SH-SY5Y (cell line): ENCODE data around the gene NANOS2.

Source experiments
- GATA2 ChIP-seq: IDR thresholded peaks from 2 replicates; pipeline ENCODE4 v1.6.1; 2011; ENCODE audit warnings: mild to moderate bottlenecking, low read depth, low read length
- GATA3 ChIP-seq: IDR thresholded peaks from 2 replicates; pipeline ENCODE4 v1.6.1; 2011; ENCODE audit warnings: low read depth, mild to moderate bottlenecking, low read length, moderate library complexity

Gene NANOS2

DNA sequence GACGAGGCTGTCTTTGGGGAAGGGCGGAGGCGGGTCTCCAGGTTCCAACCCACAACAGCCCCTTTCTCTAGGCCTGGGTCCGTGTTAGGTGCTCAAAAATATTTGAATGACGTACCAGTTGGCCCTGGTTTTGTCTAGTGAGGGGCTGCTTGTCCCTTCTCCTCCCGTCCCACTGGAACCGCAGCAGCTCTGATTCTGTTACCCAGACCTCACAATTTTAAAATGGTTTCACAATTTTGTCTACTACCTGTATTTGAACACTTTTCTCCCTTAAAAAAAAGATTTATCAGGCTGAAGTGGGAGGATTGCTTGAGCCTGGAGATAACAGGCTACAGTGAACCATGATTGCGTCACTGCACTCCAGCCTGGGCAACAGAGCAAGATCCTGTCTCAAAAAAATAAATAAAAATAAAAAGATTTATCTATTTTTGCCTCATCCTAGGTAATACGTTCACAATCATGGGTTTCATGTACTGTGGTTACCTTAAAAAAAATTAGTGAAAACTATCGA lies 27.3 kb downstream of the NANOS2 start:
- no peak for TF ChIP-seq GATA3
- no peak for TF ChIP-seq GATA2

DNA sequence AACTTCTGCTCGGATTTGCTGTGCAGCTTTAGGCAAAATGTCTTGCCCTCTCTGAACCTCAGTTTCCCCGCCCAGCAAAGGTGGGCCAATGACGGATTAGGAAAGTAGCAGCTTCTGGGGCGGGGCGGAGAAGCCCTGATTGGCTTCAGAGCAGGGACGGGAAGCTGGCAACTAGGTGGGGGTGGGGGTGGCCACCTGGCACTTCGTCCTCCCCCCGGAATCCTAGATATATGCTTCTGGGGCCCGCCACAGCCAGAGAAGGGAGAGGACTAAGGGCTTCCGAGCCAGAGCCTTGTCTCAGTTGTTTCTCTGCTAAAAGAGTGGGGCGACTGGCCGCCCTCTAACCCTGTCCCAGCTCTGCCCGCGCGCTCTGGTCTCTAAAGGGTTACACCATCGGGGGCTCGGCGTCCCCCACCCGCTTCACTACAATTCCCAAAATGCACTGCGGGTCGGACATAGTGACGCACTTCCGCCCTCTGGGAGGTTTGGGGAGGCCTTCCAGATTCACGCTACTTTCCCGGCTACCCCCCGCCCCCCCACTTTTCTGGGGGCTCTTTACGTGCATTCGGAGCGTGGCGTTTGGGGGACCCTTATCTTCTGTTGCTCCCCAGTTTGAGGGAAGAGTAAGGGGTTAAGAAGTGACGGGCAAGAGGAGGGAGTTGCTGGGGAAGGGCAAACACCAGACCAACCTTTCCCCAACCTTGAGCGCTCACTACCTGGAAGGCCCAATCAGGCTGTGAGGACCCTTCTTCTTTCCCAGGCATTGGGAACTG lies 28.0 kb downstream of the NANOS2 start:
- no peak for TF ChIP-seq GATA2
- TF ChIP-seq GATA3: no peak

DNA sequence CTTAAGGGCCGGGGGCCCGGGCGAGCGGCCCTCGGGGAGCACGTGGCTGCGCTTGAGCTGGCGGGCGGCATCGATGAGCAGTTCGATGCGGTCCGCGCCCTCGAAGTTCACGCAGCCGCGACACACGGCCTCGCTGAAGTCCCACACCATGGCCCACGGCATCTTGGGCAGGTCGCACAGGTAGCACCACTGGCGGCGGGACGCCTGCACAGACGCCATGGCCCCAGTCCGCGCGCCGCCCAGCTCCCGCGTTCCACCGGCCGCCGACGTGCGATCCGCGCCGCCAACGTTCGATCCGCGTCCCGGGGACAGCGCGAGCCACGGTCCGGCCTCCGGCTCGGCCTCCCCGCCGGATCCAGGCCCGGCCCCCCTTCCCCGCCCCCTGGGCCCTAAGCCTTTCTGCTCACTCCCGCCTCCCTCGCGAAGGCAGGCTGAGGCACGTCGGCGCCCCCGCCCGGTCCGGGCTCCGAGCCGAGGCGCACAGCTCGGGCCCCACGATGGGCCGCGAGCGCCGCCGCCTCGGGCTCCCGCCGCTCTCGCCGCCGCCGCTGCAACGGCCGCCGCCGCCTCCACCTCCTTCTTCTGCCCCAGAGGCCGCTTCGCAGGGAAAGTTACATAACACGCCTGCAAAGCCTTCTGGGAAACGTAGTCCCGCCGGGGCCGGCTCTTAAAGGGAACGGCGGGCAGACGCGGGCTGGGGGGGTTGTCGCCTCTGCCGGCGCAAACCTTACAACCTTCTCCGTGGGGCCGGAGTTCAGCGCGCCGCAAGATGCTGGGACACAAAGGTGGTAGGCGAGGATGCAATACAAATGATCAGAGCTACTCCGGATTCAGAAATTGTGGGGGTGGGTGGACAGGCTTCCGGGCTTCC lies 28.8 kb downstream of the NANOS2 start, which contains the start of gene IRF2BP1:
TSS of gene IRF2BP1 (minus strand) at position 586 of the 871 bp plus-strand sequence. CDS start at position 219, 367 bp downstream.
- TF ChIP-seq GATA3 (no peak), GATA2 (no peak)

DNA sequence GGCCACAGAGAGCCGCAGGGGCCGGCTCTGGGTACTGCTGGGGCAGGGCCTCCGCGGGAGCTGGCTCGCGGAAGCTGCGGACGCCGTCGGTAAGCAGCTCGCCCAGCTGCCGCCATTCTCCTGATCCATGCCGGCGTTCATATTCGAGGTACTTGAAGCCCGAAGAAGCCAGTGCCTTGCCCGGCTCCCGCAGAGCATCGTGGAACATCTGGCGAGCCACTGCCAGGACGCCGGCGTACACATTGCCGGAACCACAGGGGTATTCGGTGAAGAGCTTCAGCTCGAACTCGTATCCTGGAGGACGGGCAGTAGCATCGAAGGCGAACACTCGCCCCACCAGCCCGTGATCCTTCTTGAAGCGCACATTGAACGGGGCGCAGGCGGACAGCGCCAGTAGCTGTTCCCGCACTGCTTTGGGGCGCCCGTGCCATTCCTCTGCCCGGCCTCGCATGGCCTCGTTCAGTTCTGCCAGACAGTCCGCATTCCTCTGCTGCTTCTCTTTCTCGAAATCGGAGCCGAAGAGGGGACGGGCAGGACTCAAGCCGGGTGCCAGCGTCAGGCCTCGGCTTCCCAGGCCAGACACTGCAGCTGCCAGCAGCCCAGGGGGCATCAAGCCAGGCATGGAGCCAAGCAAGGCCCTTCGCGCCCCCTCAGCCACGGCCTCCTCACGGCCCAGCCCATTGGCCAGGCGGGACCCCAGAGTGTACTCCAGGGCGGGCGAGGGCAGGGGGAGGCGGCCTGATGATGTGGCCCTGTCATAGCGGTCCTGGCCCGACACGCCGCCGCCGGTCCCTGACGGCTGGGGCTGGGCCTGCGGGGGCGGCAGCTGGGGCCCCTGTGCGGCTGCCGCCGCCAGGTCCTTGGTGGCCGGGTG lies 29.7 kb downstream of the NANOS2 start:
- TF ChIP-seq GATA2 (no peak), GATA3 (no peak)

DNA sequence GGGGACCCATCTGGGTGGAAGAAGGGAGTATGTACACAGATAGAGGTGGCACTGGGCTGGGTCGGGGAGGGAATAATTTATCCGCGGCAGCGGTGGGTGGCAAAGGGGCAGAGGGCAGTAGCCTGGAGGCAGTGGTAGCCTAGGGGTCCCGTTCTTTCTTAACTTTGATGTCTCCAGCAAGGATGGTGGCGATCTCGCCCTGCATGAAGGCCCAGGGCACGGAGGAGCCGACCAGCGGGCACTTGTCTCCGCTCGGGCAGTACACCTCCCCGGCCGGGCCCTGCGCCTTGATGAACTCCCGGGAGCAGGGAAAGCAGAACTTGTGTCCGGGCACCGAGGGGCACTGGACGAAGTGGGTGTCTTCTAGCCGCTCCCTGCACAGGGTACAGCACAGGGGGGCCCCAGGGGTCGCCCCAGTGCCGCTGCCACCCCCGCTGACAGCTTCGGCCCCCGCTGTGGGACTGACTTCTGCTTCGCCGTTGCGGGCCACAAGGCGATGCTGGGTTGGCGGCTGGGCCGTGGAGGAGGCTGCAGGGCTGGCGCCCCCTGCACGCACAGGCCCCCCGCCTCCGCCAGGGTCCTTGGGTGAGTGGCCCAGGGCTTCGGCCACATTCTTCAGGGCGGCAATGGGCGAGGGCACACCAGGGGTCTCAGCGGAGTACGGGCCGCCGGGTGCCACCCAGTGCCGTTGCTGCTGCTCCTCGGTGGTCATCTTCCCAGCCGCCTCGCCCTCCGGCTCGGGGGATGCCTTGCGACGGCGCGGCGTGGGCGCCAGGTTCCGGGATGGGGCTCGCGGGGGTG lies 30.5 kb downstream of the NANOS2 start:
- TF ChIP-seq GATA3 (no peak), GATA2 (no peak)

DNA sequence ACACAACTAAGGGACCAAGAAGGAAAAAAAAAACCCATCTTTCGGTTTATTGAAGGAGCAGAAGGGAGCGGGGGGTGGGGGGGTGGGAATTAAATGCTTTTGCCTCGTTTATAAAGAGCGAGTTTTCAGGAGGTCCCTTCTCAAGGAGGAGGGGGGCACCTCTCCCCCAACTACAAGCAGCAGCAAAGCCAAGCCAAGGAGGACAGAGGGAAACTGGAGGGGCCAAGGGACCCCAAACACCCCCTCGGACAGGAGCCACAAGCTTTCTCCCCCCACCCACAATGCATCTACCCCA lies 31.0 kb downstream of the NANOS2 start:
- TF ChIP-seq GATA2: no peak
- no peak for TF ChIP-seq GATA3

DNA sequence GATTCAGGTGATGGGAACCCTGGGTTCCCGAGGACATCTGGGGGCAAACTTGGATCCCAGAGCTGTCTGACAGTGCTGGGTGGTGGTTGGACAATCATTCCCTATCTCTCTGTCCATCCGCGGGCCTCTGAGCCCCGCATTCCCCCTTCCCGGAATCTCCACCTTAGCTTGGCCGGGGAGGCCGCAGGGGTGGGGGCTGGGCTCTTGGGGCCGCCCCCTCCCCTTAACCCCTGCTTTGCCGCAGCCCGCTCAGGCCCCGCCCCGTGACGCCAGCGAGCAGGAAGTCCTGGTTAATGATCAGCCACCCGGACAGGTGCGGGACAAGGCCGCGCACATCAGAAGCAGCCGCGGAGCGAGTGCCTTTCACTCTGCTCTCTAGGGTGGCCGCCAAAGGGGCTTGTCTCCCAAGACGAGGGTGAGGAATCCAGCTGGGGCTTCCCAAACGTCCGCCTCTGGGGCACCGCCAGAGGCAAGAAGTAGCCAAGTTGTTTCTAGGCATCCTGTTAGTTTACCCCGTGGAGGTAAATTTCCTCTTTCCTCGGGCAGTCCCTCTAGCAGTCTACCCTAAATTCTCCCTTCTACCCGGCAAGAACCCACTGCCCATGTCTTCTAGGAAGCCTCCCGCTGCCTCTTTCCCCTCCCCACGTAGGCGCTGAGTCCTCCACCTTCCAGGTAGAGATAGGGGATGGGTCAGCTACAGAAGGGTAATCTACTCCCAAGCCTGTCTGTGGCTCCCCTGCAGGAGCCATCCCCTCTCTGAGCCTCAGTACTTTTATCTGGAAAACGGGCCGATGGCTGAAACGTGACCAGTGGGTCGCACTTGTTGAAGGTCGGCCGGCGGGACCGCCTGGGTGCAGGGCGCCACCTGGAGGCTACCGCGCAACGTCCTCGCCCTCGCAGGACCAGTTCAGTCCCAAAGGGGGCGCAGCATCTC lies 31.7 kb downstream of the NANOS2 start:
- TF ChIP-seq GATA2 (no peak), GATA3 (no peak)

DNA sequence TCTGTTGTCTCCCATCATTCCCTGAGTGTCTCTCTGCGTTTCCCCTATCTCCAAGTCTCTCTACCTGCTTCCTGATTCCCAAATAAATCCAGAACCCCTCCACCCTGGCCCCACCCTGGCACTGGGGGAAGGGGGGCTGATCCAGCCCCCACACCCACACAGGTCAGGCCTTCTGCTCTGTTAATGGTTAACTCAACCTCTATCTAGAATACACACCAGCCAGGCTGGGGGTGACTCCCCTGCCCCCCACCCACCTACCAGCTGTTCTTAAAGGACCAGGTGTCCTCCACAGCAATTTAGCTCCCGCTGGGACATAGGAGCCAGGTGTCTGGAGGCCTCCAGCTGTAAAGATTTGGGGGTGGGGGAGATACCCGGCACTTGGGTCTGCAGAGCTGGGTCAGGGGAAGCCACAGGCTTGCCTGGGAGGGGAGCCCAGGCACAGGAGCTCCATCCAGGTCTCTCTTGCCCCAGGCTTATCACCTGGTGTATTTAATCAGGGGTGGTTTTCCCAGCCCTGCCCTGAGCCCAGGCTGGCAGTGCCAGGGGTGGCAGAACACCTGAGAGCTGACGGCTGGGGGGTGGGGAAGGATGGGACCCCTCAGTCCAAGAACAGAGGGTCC lies 32.6 kb downstream of the NANOS2 start:
- no peak for TF ChIP-seq GATA3
- TF ChIP-seq GATA2: no peak

DNA sequence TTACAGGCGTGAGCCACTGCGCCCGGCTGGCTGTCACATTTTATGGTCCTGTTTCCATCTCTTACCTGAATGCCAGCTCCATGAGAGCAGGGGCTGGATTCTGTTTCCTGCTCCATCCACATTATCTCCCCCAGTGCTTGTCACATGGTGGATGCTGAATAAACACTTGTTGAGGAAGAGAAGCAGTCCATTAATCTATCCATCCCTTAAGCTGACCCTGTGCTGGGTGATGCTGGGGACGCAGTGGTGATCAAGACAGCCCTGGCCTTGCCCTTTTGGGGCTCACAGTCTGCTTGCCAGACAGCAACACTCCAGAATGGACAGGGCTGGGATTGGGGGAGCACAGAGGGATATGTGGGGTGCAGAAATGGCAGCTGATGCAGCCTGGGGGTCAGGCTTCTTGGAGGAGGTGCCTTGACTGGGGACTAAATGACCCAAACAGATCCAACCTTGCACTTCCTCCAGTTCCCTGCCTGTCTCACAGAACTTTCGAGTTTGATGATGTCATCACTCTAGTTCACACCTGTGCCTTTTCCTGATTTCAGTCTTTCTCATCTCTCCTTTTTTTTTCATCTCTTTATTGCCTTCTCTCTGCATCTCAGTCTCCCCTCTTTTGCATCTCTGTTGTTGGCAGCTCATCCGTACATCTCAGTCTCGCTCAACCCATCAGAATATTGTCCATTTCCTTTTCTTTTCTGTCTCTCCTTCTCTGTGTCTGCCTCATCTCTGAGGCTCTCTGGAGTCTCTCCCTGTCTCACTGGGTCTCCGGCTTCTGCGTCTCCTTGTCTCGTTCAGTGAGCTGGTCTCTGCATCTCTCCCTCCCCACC lies 33.3 kb downstream of the NANOS2 start:
- TF ChIP-seq GATA3: no peak
- no peak for TF ChIP-seq GATA2

DNA sequence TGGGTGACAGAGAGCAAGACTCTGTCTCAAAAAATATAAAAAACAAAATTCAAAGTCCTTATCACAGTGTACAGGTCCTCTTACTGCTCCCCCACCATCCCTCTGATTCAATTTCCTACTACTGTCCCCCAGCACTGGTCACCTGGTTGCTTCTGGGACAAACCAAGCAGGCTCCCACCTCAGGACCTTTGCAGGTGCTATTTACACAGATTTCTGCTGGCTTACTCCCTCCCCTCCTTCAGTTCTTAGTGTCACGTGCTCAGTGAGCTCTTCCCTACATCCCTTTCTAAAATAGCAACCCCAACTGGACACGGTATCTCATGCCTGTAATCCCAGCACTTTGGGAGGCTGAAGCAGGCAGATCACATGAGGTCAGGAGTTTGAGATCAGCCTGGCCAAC lies 34.6 kb downstream of the NANOS2 start:
- TF ChIP-seq GATA3 (no peak), GATA2 (no peak)

DNA sequence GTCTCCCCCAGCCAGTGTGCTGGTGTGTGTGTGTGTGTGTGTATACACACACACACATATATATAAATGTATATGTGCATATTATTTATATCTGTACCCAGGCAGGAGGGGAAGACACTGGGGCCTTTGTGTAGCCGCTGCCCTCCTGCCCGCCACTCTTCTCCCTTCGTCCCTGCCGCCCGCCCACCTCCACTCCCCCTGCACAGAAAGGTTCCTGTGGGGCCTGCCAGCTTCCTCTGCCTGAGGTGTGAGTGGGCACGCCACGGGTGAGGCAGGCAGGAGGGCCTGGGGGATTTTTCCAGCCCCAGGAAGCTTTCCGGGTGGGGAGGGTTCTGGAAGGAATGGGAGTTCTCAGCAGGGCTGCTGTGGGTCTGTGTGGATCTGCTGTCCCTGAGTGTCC lies 35.5 kb downstream of the NANOS2 start:
- TF ChIP-seq GATA2 (no peak), GATA3 (no peak)
